Mesenchymal stem cell (in vitro differentiated cells and primary cell): ENCODE data around the gene EML1.
A peak's percentile ranks its signal among the peaks of the same experiment; 100 is the strongest.

ENCODE experiments used
- DNase-seq: peaks from one replicate; pipeline ENCODE4 v3.0.0-alpha.2; 2013
- H2AFZ ChIP-seq: one replicate; pipeline ENCODE4 v1.6.1; 2013; ENCODE audit warnings: low read depth, mild to moderate bottlenecking, control low read depth, inconsistent platforms, low read length, moderate library complexity
- H2AK5ac ChIP-seq: 2 replicates; pipeline ENCODE4 v1.6.1; 2013; ENCODE audit warnings: low read length, moderate library complexity, mild to moderate bottlenecking, inconsistent platforms; ENCODE audit not compliant: severe bottlenecking
- H2BK120ac ChIP-seq: one replicate; pipeline ENCODE4 v1.6.1; 2013; ENCODE audit warnings: low read depth, mild to moderate bottlenecking, inconsistent platforms, low read length, moderate library complexity
- H2BK12ac ChIP-seq, 2 experiments: one replicate each; pipeline ENCODE4 v1.6.1; 2013; ENCODE audit warnings: inconsistent platforms in 2 of 2, low read length in 2 of 2, mild to moderate bottlenecking in 2 of 2, moderate library complexity in 2 of 2, control low read depth in 1 of 2
- H2BK15ac ChIP-seq: one replicate; pipeline ENCODE4 v1.6.1; 2013; ENCODE audit warnings: mild to moderate bottlenecking, low read depth, inconsistent platforms; ENCODE audit not compliant: poor library complexity, severe bottlenecking
- H2BK5ac ChIP-seq: 2 replicates; pipeline ENCODE4 v1.6.1; 2013; ENCODE audit warnings: low read depth, mild to moderate bottlenecking, low read length, control low read depth, inconsistent platforms; ENCODE audit not compliant: poor library complexity, severe bottlenecking
- H3K14ac ChIP-seq, 2 experiments: one replicate each; pipeline ENCODE4 v1.6.1; 2013; ENCODE audit warnings: inconsistent platforms in 2 of 2, low read length in 2 of 2, control low read depth in 1 of 2, mild to moderate bottlenecking in 1 of 2, moderate library complexity in 1 of 2
- H3K18ac ChIP-seq, 2 experiments: one replicate each; pipeline ENCODE4 v1.6.1; 2013; ENCODE audit warnings: inconsistent platforms in 2 of 2, low read length in 2 of 2, control low read depth in 1 of 2, low read depth in 1 of 2, mild to moderate bottlenecking in 1 of 2
- H3K23ac ChIP-seq, 2 experiments: one replicate each; pipeline ENCODE4 v1.6.1; 2013; ENCODE audit warnings: inconsistent platforms in 2 of 2, low read length in 2 of 2, mild to moderate bottlenecking in 2 of 2, moderate library complexity in 2 of 2, control low read depth in 1 of 2
- H3K27ac ChIP-seq: 2 replicates; pipeline ENCODE4 v1.5.1; 2013; ENCODE audit warnings: mild to moderate bottlenecking, moderate library complexity, low read length, control low read depth, inconsistent platforms; ENCODE audit not compliant: poor library complexity, severe bottlenecking
- H3K27me3 ChIP-seq, 2 experiments: 2 replicates each; pipeline versions ENCODE4 v1.6.1 to v1.7.0; 2013; ENCODE audit warnings: low read length in 2 of 2, mild to moderate bottlenecking in 2 of 2, moderate library complexity in 2 of 2, control low read depth in 1 of 2, inconsistent platforms in 1 of 2; ENCODE audit not compliant: control insufficient read depth in 1 of 2, insufficient read depth in 1 of 2
- H3K36me3 ChIP-seq, 2 experiments: 2 replicates each; pipeline versions ENCODE4 v1.6.1 to v1.7.0; 2013; ENCODE audit warnings: low read length in 2 of 2, control low read depth in 1 of 2, inconsistent platforms in 1 of 2, low read depth in 1 of 2, mild to moderate bottlenecking in 1 of 2; ENCODE audit not compliant: insufficient read depth in 2 of 2, control insufficient read depth in 1 of 2
- H3K4ac ChIP-seq, 2 experiments: one replicate each; pipeline ENCODE4 v1.6.1; 2013; ENCODE audit warnings: inconsistent platforms in 2 of 2, low read length in 2 of 2, mild to moderate bottlenecking in 2 of 2, moderate library complexity in 2 of 2, control low read depth in 1 of 2, low read depth in 1 of 2
- H3K4me1 ChIP-seq: 2 replicates; pipeline ENCODE4 v1.6.1; 2013; ENCODE audit warnings: low read depth, low read length, control low read depth; ENCODE audit not compliant: control insufficient read depth, insufficient read depth
- H3K4me2 ChIP-seq: 2 replicates; pipeline ENCODE4 v1.6.1; 2013; ENCODE audit warnings: low read length, mild to moderate bottlenecking, inconsistent platforms; ENCODE audit not compliant: poor library complexity, severe bottlenecking
- H3K4me3 ChIP-seq, 2 experiments: 2 replicates each; pipeline versions ENCODE4 v1.5.1 to v1.7.0; 2013; ENCODE audit warnings: low read length in 2 of 2, mild to moderate bottlenecking in 2 of 2, control low read depth in 1 of 2, low read depth in 1 of 2; ENCODE audit not compliant: insufficient read depth in 1 of 2
- H3K79me1 ChIP-seq: replicated peaks from 2 replicates; pipeline ENCODE4 v1.6.1; 2013; ENCODE audit warnings: mild to moderate bottlenecking, control low read depth, low read length, inconsistent platforms; ENCODE audit not compliant: poor library complexity, severe bottlenecking
- H3K9ac ChIP-seq: 2 replicates; pipeline ENCODE4 v1.7.0; 2013; ENCODE audit warnings: mild to moderate bottlenecking, low read length, moderate library complexity
- H3K9me3 ChIP-seq: 2 replicates; pipeline ENCODE4 v1.7.0; 2013; ENCODE audit warnings: mild to moderate bottlenecking, low read length; ENCODE audit not compliant: control insufficient read depth
- H4K8ac ChIP-seq: one replicate; pipeline ENCODE4 v1.6.1; 2013; ENCODE audit warnings: inconsistent platforms, mild to moderate bottlenecking, low read length, moderate library complexity
- H4K91ac ChIP-seq: one replicate; pipeline ENCODE4 v1.6.1; 2013; ENCODE audit warnings: mild to moderate bottlenecking, low read length, inconsistent platforms
- WGBS: methylation state at CpG from one replicate; pipeline ENCODE4 v1.1.7; 2013; ENCODE audit warnings: mixed read lengths; 5-methylcytosine and 5-hydroxymethylcytosine counted together

The EML1 gene

GRCh38 chr14:99968191-99968920 is 175.1 kb downstream of the EML1 start:
- H3K4me1 ChIP-seq: peaks cover 26% of the 10 kb centered on the region
- no peak overlapping the region for H2AFZ ChIP-seq
- no peak overlapping the region for H2BK5ac ChIP-seq
- H3K27ac ChIP-seq: peak overlapping the region; percentile 45
- H2BK120ac ChIP-seq: no peak overlapping the region
- H4K8ac ChIP-seq: peak overlapping the region; percentile 19
- H4K91ac ChIP-seq: no peak overlapping the region
- H3K9me3 ChIP-seq: no peaks in the 10 kb centered on the region
- peak overlapping the region; percentile 71 for H2AK5ac ChIP-seq
- H3K9ac ChIP-seq: peak overlapping the region; percentile 9
- no peak overlapping the region for H3K18ac ChIP-seq
- peaks cover 5% of the 10 kb centered on the region for H3K79me1 ChIP-seq
- peak overlapping the region; percentile 3 for H3K4me2 ChIP-seq
- no peak overlapping the region for H2BK15ac ChIP-seq
- no peak overlapping the region for H2BK12ac ChIP-seq
- no peak overlapping the region for H3K4ac ChIP-seq
- DNase-seq: peak; percentile 65
- peak overlapping the region in 1 of 2 experiments; percentile 36 for H3K4me3 ChIP-seq
- 82% methylated on average over 11 of the region's 11 CpGs for WGBS
- no peaks in the 10 kb centered on the region for H3K27me3 ChIP-seq
- H3K14ac ChIP-seq: no peak overlapping the region
- no peak overlapping the region for H3K23ac ChIP-seq
- no peaks in the 10 kb centered on the region for H3K36me3 ChIP-seq

- Histone ChIP-seq H2BK5ac (no peak overlapping the region), H3K18ac (no peak overlapping the region), H3K4me3 (peak overlapping the region in 1 of 2 experiments; percentile 36), H3K4me2 (no peak overlapping the region), H2BK120ac (no peak overlapping the region), H3K4me1 (peaks cover 26% of the 10 kb centered on the region), H2AK5ac (peak overlapping the region; percentile 71), H3K36me3 (no peaks in the 10 kb centered on the region), H3K79me1 (peaks cover 5% of the 10 kb centered on the region), H2BK12ac (no peak overlapping the region), H2AFZ (no peak overlapping the region), H3K23ac (no peak overlapping the region), H3K9me3 (no peaks in the 10 kb centered on the region), H3K27me3 (no peaks in the 10 kb centered on the region), H3K14ac (no peak overlapping the region), H3K27ac (peak overlapping the region; percentile 14), H2BK15ac (no peak overlapping the region), H3K9ac (no peak overlapping the region), H3K4ac (no peak overlapping the region), H4K91ac (no peak overlapping the region), H4K8ac (no peak overlapping the region)
- no peak for DNase-seq
- 73% methylated on average over 4 of the region's 5 CpGs for WGBS
Observed at GRCh38 chr14:99968941-99969340, 175.7 kb downstream of the EML1 start.

GRCh38 chr14:99969673-99970322 is 176.6 kb downstream of the EML1 start:
- Histone ChIP-seq H3K4me1 (peaks cover 26% of the 10 kb centered on the region), H2BK5ac (no peak overlapping the region), H4K91ac (no peak overlapping the region), H3K4me2 (no peak overlapping the region), H2BK12ac (no peak overlapping the region), H3K79me1 (peaks cover 6% of the 10 kb centered on the region), H3K27ac (no peak overlapping the region), H2BK15ac (no peak overlapping the region), H3K36me3 (no peaks in the 10 kb centered on the region), H3K23ac (no peak overlapping the region), H4K8ac (no peak overlapping the region), H2BK120ac (no peak overlapping the region), H2AFZ (no peak overlapping the region), H3K4me3 (no peak overlapping the region), H3K27me3 (no peaks in the 10 kb centered on the region), H2AK5ac (peak overlapping the region; percentile 42), H3K9me3 (peaks cover 5% of the 10 kb centered on the region), H3K9ac (no peak overlapping the region), H3K4ac (no peak overlapping the region), H3K18ac (no peak overlapping the region), H3K14ac (no peak overlapping the region)
- WGBS: 93% methylated on average over 6 of the region's 6 CpGs
- DNase-seq: no peak

GRCh38 chr14:99971087-99971940 is 178.1 kb downstream of the EML1 start:
- Histone ChIP-seq H3K79me1 (peaks cover 10% of the 10 kb centered on the region), H3K9me3 (peaks cover 14% of the 10 kb centered on the region), H3K4me1 (peaks cover 26% of the 10 kb centered on the region), H3K18ac (peak overlapping the region; percentile 23 to 86), H4K8ac (peak overlapping the region; percentile 38), H3K27ac (no peak overlapping the region), H3K4me2 (peak overlapping the region; percentile 64), H3K4me3 (peak overlapping the region; percentile 70 to 78), H3K36me3 (no peaks in the 10 kb centered on the region), H3K4ac (peak overlapping the region in 1 of 2 experiments; percentile 47), H3K9ac (peak overlapping the region; percentile 55), H2BK15ac (peak overlapping the region; percentile 97), H3K23ac (no peak overlapping the region), H3K27me3 (no peaks in the 10 kb centered on the region), H2BK12ac (no peak overlapping the region), H3K14ac (no peak overlapping the region), H2AK5ac (peak overlapping the region; percentile 56), H4K91ac (no peak overlapping the region), H2BK5ac (no peak overlapping the region), H2AFZ (peak overlapping the region; percentile 66), H2BK120ac (peak overlapping the region; percentile 76)
- 14% methylated on average over 19 of the region's 117 CpGs for WGBS
- peak; percentile 81 for DNase-seq
